HG03064 (cell line): ENCODE measurements around the gene EDN2.

Experiments used
- ATAC-seq: cut with Tn5 transposase; IDR thresholded peaks from one replicate; pipeline ENCODE4 v1.9.1; 2021; ENCODE audit warnings: low read depth; ENCODE audit not compliant: unreplicated experiment

Gene EDN2

DNA sequence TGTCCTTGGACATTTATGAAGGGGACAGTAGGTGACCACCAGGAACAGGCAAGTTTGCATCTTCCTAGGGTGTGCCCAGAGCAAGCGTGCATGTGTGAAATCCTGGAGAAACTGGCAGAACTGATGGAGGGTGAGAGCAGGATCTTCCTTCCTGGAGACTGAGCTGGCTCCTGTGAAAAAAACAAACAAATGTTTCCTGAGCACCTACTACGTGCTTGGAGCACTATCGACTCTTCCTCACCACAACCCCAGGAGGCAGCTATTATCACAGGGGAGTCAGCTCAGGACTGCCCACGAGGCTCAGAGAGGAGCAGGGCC lies 1.5 kb upstream of the EDN2 start:
- no peak for ATAC-seq

DNA sequence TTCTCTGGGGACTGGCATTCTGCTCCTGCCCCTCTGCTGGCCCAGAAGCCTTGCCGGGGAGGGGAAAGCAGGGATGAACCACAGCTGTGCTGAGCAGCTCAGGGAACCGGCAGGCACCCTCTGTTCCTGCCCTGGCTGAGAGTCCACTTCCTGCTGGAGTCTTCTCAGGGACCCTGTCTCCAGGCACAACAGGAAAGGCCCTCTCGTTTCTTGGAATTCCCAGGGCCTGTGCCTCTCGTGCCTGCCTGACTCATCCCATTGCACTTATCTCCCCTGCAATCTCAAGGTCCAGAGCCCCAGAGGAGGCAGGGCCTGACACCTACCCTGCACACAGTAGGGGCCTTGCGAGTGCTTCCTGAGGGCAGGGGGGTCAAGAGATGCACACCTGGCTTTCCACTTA lies 1.1 kb upstream of the EDN2 start:
- ATAC-seq: no peak

DNA sequence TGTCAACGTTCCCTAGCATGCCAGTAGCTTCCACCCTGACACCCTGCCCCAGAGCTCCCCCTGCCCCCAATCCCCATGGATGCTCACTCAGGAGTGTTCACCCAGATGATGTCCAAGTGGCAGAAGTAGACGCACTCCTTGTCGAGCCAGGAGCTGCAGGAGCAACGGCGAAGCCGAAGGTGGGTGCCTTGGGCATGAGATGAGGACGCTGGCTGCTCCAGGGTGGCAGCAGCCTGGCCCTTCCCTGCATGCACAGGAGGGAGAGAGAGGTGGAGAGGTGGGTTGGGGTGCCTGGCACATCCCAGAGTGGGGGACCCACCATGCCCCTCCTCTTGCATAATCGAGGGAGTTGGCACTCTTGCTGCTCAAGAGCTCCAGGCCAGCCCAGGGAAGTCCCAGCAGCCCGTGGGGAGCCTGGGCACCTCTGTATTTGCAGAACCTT lies 502 bp downstream of the EDN2 start:
- ATAC-seq: no peak

DNA sequence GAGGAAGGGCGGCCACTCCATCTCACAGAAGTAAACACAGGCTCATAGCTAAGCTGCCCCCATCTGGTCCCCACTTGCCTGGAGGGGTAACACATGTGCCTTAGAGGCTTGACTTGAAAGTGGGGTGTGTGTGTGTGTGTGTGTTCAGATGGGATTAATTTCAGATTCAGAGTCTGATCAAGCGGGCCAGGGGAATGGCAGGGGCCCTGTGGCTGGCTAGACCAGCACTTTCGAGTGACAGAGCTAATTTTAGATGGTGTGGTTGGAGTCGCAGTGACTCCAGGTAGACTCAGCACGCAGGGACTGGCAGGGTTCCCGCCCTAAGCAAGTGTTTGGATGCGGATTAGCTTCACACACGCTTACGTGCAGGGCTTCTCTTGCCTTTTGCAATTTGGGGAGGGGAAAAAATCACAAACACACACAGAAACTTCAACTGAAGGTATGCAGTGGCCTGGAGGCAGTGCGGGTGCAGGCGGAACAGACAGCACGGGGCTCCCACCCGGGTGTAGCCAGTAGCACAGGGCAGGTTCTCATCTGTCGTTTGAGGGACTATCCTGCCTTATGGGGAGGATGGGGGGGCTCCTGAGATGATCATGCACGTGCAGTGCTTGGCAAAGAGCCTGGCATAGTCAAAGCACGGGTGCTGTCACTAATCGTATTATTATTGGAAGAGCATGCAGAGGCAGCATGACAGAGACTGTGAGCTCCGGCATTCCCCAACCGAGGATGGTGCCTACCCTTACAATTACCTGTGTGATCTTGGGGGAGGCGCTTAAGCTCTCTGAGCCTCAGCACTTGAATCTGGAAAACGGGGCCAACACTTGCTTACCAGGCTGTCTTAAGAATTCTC lies 1.3 kb downstream of the EDN2 start:
- no peak for ATAC-seq

DNA sequence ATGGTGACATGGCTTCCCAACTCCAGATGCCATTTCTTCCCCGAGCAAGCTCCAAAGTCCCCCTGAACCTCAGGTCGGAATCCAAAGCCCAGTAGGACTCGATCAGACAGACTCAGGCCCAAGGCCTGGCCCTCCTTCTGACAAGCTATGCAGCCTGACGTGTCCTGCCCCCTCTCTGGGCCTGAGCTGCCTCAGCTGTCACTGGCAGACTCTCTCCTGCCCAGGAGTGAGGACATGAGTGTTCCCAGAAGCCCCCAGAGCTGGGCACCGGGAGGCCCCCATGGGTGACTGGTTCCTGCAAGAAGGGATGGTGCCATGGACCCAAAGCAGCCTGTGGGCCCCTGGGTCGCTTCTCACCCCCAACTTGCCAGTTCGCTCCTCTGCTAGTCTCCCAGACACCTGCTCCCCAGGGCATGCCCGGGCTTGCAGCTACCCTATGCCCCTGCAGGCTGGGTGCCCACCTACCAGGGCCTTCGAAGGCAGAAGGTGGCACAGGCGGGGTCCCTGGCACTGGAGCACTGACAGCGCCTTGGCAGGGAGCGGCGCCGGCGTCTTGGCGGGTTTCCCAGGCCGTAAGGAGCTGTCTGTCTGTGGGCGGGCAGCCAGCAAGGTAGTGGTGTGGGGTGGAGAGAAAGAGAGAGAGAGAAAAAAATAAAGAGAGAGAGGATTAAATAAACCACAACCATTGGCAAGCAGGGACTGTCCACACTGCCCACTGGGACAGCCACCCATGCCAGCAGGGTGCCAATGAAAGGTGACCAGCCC lies 2.3 kb downstream of the EDN2 start:
- no peak for ATAC-seq

DNA sequence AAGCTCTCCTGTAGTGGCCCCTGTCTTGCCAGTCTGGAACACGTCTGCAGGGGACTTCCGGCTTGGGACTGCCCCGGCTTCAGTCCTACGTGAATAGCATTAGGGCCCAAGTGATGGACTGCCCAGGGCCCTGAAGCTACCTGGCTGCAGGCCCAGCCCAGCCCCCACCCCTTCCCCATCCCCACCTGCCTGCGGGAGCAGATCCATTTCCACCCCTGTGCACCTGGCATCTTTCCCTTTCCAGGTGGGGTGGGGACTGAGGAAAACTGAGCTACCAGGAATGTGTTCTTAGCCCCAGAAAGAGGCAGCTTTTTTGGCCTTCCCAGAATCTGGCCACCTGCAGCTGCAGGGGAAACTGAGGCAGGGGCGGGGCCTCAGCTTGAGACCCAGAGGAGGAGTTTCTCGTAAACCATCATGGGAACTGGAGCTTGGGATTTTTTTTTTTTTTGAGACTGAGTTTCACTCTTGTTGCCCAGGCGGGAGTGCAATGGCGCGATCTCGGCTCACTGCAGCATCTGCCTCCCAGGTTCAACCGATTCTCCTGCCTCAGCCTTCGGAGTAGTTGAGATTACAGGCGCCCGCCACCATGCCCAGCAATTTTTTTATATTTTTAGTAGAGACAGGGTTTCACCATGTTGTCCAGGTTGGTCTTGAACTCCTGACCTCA lies 3.2 kb downstream of the EDN2 start:
- no peak for ATAC-seq

DNA sequence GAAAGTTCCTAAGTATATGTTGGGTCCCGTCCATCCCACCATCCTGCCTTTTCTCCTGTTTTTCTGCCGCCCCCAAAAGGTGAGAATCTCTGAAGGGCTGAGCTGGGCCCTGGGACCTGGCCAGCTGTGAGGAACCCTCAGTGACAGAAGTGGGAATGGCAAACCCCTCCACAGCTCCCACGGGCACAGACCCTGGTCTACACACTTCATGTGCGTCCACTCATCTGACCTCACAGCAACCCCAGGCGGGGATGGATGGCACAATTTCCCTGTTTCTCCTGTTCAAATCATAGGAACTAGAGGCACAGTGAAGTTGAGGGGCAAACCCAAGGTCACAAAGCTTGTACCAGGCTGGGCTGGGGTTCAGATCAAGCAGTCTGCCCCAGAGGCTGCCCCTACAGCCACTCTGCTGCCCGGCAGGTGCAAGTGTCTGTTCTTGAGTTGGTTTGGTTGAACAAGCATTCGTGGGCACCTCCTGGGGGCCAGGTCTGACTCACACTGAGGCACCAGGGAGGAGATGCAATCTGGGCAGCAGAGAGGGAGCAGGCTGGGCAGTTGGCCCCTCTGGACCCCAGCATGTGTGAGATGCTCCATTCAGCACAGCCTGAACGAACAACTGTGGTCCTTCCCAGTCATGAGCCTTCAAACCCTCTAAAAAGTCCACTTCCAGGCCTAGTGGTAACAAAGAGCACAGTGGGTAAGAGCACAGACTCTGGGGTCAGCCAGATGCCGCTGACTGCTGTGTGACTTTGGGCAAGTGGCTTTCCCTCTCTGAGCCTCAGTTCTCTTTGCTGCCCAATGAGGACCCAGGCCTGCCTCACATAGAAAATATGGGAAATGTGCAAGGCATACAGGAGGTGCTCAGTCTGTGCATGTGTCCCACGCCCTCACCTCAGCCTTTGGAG lies 4.0 kb downstream of the EDN2 start:
- no peak for ATAC-seq

DNA sequence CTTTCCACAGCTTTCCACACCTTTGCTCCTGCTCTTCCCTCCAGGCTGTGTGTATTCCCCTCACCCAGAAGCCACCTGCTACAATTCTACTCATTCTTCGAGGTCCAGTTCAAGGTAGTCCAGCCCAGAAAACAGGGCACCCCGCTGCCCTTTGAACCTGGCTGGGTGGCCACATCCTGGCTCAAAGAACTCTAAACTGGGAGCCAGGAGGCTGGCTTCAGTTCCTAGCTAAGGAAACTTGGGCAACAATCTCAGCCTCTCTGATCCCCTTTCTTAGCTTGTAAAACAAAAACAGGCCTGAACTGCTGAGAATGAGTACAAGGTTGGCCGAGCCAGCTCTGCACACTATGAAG lies 4.7 kb downstream of the EDN2 start:
- ATAC-seq: no peak

DNA sequence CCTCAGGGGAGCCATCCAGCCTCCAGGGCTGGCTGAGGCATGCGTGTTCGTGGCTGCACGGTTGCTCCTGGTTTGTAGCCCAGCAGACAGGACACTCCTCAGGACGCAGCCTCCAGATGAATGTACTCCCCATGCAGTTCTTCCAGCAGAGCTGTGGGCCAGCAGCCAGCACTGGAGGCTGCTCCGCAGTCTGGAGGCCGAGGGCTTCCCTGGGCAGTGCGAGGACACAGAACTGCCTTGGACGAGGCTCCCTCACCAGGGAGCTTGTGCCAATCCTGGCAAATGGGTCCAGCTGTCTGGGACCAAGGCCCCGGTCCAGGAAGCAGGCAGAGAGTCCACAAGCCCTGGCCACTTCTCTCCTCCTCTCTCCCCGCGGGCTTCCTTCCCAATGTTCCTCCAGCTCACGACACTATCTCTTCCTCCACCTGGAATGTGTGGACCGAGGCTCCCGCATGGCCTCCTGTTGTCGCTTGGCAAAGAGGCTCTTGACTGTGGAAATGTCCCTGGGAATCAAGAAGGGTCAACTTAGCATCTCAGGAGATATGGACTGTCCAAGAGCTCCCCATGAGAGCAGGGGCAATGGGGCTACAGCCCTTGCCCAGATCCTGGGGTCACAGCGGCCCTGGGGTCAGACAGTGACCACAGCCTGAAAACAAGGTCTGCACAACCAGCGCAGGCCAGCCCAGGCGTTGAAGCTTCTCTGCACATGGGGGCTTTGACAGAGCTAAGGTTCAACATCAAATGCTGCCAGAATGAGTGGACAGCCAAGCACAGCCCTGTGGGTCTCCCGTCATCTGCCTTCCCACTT lies 5.3 kb downstream of the EDN2 start:
- no peak for ATAC-seq

DNA sequence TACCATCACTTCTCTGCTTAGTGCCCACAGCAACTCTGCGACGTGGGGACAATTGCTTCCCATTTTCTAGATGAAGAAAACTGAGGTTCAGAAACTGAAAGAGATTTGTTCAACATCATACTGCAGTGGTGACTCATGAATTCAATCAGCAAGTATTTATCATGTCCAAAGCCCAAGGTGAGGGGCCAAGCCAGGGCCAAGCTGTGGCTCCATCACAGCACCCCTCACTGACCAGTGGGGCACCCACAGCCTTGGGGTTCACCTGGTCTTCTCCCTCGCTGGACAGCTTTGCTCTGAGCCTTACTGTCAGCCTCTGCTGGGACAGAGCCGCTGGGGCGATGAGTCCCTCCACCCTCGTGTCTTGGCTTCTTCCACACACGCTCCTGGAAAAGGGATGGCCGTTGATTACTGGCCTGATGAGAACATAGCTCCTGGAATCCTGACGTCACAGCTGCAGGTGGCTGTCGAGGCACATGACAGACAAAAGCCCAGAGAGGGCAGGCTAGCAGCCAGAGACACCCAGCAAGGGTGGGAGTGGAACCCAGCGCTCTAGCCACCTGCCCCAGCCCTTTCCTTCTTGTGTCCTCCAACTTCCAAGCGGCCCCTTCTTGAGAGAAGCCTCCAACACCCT lies 6.2 kb downstream of the EDN2 start:
- ATAC-seq: no peak

DNA sequence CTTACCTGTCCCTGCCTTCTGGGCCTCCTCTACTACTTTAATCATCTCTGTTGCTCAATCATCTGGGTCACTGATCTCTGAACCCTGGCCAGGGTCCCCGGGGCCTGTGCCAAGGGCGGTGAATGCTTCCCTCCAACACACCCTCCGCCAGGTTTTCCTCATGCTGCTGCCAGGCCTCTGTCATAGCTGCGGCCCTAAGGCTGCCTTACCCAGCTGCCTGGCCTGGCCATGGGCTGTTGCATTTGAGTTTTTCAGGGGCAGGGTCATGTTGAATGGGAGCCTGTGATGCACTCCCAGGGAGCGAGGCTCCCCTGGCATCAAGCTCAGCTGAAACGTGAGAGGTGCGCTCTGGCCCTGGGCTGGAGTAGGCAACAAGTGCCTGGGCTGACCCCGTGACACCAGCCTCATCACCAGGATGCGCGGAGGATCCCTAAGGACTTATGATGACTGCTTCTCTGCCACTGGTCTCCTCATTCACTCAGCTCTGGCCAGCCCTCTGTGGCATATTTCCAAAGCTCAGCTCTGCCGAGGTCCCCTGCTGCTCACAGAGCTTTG lies 7.6 kb downstream of the EDN2 start:
- ATAC-seq: no peak

DNA sequence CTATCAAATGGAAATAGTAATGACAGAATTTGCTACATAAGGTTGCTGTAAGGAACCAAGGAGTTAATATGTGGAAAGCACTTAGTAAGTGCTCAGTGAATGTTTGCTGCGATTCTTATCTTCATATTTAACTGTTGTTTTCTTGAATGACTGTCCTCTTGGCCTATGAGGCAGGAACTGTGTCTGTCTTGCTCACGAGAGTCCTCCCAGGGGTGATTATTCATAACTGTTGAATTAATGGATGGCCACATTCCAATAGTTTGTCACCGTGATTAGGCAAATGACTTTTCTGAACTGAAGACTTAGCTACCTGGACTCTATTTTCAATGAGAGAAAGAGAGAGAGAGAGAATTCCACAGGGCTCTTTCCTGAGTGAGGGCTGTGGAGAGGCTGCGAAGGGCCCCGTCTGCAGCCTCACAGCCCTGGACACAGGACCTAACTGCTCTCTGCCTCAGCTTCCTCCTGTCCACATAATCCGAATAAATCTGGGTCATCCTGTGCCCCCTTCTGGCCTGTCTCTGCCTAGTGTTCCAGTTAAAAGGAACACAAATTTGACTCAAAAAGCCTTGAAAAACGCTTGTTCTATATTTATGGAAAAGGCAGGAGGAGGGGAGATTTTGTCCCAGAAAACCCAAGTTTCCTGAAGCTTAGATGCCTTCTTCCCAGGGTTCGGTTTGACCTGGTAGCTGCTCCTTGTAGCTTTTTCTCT lies 8.5 kb downstream of the EDN2 start:
- ATAC-seq: no peak

DNA sequence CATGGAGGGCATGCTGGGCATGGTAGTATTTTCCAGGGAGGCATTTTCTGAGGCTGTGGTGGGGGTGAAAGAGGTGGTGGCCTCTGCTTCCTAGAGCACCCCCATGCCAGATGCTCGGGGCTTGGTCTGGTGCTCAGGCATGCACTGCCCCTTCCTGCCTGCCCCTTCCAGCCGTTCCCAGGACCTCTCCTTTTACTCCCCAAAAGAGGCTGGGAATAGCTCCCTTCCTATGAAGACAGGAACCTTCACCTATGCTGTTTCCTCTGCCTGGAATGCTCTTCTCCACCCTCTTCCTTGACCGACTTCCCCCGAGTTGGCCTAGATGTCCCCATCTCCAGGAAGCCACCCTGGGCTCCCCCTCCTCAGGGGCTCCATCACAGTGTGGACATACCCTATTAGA lies 9.1 kb downstream of the EDN2 start:
- ATAC-seq: no peak

DNA sequence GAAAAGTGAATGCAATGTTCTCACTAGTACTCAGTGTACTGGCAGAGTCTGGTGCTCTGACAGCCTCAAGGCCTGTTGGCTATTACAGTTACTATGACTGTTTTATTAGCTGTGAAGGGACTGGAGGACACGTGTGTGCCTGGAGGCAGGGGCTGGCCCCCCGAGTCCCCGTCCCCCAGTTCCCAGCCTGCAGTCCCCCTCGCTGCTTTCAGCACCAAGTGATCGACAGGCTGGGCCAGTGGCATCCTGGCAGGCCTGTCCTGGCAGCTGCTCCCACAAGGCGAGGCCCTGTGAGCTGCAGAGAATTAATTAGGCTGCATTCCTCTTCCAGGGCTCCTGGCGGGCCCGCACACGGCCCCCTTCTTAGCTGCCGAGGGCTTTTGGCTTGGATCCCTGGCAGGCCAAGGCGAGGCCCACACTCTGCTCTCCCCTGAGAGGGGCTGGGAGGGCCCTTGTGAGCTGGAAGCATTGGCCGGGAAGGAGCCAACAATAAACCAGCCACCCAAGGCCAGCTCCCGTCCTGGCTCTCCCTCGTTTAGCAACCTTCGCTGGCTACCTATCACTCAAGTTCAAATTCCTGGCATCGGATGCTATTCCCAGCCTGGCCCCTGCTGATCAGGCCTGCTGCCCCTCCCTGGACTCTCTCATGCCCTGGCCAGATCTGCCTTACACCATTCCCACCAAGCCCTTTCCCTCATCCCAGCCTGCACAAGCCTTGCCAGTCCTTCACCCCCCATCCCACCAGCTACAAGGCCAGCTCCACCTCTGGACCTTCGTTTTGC lies 9.8 kb downstream of the EDN2 start:
- ATAC-seq: no peak

DNA sequence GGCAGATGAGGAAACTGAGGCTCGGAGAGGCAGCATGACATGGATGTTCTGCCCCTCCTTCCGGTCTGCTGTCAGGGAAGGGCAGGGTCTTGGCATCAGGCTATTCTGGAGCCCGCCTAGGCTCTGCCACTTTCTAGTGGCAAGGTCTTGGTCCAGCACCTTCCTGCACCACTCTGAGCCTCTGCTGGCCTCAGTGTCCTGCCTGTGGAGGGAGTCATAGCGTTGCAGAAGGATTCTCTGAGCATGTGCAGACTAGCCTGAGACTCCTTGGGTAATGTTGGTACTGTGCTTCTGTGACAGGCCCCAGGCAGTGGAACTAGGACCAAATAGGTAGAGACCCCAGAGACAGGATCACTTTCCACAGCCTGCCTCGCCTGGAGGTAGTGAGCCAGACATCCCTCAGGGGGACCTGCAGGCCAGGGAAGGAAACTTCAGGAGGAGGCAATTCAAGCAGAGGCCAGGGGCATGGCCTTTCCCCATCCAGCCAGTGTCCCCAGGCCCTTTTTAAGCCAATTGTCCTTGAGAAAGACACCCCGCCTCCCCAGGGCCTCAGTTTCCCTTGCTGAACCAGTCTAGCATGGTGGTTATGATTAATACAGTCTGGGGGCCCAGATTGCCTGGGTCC lies 10.6 kb downstream of the EDN2 start:
- no peak for ATAC-seq

DNA sequence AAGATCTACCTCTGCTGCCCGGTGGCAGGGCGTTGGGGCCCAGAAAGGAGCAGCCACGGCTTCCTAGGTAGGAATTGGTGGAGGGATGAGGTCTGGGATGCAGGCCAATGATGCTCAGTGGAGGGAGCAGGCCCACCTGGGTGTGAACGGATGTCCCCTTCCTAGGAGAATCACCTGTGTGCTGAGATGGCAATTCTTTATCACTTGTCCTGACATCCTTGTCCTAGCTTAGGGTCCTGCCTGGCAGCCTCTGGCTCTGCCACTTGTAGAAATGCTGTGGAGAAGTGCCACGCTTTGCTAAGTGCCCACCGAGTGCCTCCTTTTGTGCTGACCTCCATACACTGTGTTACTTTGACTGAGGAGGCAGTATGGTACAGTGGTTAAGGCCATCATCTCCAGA lies 12.8 kb downstream of the EDN2 start:
- no peak for ATAC-seq

DNA sequence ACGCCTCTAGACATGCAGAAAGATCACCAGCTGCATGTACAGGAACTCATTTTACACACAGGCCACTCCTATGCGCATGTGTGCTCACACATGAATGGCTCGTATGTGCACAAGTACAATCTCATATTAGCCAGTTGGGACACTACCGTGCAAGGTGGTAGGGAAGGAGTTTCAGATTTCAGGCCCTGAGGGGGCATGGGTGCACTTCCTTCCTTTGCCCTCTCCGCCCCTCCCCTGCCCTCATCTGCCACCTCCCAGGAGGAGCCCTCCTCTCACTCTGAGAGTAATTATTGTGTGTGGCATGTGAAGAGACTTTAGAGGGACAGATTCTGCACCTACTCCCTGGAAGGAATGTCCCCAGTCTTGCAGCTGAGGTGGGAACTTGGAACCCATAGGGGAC lies 14.8 kb downstream of the EDN2 start:
- no peak for ATAC-seq
